Ovary (tissue), 3 donors: ENCODE results near the gene MAP3K7CL.

ENCODE experiments used
- CTCF ChIP-seq, 3 donors: fragments of 450-650 bp in 2 of 3; fragments of 200-600 bp in 1 of 3; IDR thresholded peaks; one replicate each; pipeline versions ENCODE4 v1.5.1 to v1.8.0; 2016 to 2022; ENCODE audit warnings: antibody characterized with exemption in 3 of 3, mild to moderate bottlenecking in 1 of 3
- EP300 ChIP-seq: sonication (generic); formaldehyde crosslinking; IDR thresholded peaks from one replicate; pipeline ENCODE4 v1.6.1; 2017; ENCODE audit warnings: antibody characterized with exemption
- donor health status: DM: no; HTN: no; CAD: no.

- TF ChIP-seq CTCF (IDR thresholded peaks at IDR 0.05) (no peak), EP300 (no peak)
Observed at GRCh38 chr21:29091033-29091432, 39.4 kb upstream of the MAP3K7CL start.
